GM19193 (cell line): Measurements from ENCODE around the gene ZNF629.
A peak's percentile ranks its signal among the peaks of the same experiment; 100 is the strongest.

ENCODE experiments used
- POLR2A ChIP-seq: IDR thresholded peaks from 4 replicates; pipeline ENCODE4 v1.6.1; 2011; ENCODE audit not compliant: insufficient read depth, insufficient read length; ENCODE audit errors: extremely low read depth

ZNF629 gene

DNA sequence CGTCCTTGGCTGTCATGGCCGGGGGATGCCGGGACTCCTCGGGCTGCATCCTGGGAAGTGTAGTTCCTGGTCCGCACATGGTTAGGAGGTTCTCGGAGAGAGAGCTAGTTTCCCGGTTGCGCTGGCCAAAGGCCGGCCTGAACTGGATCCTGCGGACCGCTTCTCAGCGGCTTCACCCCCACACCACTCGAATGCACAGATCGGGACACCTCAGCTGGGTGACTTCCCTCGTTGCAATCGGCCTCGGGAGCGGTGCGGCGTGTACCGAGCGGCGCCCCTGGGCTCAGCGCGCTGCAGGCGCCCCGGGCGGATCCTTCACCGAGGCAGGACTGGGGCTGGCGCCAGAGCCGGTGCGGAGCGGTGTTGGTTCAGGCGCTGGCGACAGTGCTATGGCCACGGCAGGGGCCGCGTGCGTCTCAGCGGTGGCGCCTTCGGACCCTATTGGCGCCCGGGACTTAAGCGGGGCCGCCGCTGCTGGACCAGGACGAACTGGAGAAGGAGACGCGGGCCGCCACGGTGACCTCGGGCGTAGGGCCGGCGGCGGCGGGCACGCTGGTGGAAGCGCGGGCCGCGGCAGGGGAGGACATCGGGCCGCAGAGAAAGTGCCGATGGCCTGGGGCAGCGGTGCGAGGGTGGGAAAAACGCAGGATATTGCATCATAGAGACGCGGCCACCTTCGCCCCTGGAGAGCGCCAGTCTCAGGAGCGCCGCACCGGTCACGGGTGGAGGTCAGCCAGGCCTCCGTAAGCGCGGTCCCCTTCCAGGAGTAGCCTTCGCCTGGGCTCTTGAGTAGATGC lies 11.4 kb downstream of the ZNF629 start:
- TF ChIP-seq POLR2A: peak; percentile 25

DNA sequence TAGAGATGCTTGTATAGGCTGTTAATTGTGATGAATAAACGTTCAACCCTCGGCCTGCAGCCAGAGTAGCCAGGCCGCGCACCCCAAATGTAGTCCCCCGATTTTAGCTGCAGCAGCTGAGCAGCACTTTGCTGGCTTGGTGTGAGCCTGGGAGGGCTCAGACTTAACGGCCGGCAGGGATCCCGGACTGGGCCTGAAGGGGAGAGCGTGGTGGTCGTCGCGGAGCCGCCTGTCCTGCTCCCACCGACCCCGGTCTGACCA lies 11.9 kb downstream of the ZNF629 start:
- no peak for TF ChIP-seq POLR2A

DNA sequence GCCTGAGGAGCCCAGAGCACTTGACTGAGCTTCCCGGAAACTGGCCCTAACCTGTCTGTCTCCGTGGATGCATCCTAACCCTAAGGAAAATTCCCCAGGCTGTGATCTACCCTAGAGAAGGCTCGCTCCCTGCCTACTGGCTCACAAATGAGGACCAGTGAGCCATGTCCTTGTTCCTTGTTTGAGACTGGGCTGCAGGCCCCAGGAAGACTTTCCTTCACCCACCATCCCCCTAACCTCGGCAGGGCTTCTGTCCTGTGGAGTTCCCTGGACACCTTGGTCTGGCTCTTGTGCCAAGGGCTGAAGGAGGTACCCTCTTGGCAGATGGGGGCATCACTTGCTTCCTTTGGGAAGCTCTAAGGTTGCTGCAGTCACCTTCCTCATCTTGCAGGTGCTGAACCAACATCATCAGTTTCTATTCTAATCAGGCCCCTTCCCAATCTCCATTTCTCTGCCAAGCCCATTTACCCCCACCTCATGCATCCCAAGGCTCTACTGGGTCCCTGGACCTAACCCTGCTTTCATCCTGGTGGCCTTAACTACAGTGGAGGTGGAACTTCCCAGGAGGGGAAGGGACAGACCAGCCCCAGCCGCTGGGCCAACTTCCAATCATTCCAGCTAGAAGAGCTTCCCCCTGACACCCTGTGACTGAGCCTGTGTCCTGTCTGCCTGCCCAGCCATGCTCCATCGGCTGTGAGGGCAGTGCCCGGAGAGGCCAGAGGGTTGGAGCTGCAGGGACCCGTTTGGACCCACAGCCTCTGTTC lies 12.5 kb downstream of the ZNF629 start:
- TF ChIP-seq POLR2A: no peak

DNA sequence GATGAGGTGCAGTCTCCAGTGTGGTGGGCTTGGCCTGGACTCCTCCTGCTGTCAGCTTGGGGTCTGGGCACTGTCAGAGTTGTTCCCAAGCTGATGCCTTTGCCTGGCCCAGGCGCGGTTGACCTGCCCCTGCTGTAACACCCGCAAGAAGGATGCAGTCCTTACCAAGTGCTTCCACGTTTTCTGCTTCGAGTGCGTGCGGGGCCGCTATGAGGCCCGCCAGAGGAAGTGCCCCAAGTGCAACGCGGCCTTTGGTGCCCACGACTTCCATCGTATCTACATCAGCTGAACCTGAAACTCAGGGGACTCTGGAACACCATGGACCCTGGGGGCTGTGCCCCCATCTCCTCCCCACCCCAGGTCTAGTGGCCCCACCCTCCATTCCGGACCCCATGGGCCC lies 13.2 kb downstream of the ZNF629 start:
- no peak for TF ChIP-seq POLR2A

DNA sequence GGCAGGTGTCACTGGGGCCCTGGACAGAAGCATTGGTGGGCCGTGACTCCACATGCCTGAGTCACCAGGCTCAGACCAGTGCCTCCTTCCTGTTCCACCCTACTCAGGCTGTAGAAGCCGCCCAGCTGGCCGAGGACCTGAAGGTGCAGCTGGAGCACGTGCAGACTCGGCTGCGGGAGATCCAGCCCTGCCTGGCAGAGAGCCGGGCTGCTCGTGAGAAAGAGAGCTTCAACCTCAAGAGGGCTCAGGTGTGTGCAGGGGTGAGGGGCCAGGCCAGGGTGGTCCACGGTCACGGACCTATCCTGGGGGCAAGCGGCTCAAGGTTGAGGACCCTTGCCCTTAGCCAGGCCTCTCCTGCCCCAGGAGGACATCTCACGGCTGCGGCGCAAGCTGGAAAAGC lies 15.3 kb downstream of the ZNF629 start:
- no peak for TF ChIP-seq POLR2A

DNA sequence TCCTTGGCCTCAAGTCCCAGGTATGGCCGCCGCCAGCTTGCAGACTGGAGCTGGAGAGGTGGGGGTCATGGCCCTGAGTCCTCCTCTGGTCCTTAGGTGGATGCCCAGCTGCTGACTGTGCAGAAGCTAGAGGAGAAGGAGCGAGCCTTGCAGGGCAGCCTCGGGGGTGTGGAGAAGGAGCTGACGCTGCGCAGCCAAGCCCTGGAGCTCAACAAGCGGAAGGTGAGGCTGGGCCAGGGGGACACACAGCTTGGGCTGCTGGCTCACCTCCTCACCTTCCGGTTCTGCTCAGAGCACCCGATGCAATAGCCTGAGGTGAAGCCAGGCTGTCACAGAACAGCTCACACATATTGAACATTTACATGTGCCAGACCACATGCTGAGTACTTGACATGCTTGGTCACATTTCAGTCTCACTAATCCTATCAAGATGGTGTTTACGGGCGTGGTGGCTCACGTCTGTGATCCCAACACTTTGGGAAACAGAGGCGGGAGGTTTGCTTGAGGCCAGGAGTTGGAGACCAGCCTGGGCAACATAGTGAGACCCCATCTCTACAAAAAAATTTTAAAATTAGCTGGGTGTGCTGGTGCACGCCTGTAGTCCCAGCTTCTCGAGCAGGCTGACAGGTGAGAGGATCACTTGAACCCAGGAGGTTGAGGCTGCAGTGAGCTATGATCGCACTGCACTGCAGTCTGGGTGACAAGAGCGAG lies 17.5 kb downstream of the ZNF629 start:
- TF ChIP-seq POLR2A: no peak

DNA sequence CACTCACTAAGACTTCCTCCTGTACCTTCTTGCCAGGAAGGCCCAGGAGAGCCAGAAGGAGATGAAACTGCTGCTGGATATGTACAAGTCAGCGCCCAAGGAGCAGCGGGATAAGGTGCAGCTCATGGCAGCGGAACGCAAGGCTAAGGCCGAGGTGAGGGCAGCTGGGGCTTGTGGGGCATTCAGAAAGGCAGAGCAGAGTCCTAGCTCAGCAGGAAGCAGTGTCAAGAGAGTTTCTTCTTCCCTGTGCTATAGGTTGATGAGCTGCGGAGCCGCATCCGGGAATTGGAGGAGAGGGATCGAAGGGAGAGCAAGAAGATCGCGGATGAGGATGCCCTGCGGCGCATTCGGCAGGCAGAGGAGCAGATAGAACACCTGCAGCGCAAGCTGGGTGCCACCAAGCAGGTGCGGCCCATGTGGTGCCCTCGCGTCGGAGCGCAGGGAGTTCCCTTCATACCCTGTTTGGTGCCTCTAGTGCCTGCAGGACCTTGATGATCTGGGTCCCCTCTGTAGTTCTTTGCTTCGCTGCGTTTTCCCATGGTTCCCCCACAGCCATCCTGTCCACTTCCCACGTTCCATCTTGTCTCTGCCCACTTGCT lies 18.3 kb downstream of the ZNF629 start:
- no peak for TF ChIP-seq POLR2A

DNA sequence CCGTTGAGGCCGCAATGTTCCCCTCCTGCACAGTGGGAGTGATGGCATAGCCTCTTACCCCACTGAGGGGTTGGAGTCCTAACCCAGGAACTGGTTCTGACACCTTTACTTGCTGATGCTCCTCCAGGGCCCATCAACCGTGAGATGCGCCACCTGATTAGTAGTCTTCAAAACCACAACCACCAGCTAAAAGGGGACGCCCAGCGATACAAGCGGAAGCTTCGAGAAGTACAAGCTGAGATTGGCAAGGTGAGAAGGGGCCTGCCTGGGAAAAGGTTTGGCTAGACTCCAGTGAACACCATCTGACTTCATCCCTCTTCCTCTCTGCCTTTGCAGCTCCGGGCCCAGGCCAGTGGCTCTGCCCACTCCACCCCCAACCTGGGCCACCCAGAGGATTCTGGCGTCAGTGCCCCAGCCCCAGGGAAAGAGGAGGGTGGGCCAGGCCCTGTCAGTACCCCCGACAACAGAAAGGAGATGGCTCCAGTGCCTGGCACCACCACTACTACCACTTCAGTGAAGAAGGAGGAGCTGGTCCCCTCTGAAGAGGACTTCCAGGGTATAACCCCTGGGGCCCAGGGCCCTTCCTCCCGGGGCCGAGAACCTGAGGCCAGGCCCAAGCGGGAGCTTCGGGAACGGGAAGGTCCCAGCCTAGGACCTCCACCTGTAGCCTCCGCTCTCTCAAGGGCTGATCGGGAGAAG lies 19.1 kb downstream of the ZNF629 start:
- TF ChIP-seq POLR2A: no peak

DNA sequence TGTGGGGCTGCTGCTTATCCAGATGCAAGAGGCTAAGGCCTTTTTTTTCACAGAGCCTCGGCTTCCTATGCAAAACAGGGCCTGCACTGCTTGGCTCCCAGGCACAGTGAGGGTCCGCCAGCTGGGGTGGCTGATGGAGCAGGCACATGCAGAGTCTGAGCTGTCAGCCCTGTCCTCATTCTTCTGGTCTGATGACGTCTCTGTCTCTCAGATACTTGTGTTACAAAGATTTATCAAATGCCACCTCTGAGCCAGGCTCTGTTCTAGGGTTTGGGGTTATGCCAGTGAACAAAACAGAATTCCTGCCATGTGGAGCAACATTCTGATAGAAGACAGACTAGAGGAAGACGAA lies 20.1 kb downstream of the ZNF629 start:
- TF ChIP-seq POLR2A: no peak

DNA sequence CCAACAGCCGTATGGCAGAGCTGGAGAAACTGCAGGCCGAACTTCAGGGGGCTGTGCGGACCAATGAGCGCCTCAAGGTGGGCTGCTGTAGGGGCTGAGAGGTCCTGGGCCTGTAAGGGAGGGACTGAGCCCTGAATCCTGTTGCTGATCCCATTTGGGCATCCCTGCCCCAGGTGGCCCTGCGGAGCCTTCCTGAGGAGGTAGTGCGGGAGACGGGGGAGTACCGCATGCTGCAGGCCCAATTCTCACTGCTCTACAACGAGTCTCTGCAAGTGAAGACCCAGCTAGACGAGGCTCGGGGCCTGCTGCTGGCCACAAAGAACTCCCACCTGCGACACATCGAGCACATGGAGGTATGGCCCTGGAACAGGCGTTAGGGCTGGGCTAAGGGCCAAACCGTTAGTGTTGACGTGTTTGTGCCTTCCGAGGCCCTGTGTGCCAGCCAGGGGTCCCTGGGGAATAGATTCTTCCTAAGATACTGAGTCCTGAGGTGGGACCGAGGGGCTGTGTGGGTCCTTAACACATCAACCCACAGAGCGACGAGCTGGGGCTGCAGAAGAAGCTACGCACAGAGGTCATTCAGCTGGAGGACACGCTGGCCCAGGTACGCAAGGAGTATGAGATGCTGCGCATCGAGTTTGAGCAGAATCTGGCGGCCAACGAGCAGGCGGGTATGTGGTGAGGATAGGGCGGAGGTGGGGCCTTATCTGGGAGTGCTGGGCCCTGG lies 20.6 kb downstream of the ZNF629 start:
- no peak for TF ChIP-seq POLR2A

DNA sequence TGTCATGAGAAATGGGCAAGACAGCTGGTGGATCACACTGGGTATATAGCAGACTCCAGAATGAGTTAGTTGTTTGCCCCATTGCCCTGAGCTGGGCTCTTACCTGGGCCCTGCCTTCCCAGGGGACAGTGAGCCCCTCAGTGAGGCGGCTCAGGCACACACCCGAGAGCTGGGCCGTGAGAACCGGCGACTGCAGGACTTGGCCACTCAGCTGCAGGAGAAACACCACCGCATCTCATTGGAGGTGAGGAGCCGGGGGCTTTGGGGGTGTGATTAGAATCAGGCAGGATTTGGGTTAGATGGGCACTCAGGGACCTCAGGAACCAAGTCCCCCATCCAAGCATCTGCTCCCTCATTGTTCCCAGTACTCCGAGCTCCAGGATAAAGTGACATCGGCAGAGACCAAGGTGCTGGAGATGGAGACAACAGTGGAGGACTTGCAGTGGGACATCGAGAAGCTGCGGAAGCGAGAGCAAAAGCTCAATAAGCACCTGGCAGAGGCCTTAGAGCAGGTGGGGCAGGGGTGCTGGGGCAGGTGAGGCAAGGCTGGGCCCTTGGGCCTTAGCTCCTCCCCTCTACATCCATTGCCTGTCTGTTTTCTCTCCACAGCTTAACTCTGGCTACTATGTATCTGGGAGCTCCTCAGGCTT lies 22.1 kb downstream of the ZNF629 start:
- no peak for TF ChIP-seq POLR2A

DNA sequence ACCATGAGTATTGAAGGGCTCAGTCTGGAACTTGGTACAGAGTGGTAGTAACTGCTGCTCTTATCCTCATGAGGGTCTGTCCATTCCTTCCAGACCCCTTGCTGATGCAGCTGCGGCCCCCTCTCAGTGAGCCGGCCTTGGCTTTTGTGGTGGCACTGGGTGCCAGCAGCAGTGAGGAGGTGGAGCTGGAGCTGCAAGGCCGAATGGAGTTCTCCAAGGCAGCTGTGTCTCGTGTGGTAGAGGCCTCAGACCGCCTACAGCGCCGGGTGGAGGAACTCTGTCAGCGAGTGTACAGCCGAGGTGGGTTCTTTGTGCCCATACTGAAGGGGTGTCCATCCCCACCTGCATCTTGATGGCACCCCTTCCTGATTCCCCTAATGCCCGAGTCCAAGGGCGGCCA lies 22.9 kb downstream of the ZNF629 start:
- TF ChIP-seq POLR2A: no peak

DNA sequence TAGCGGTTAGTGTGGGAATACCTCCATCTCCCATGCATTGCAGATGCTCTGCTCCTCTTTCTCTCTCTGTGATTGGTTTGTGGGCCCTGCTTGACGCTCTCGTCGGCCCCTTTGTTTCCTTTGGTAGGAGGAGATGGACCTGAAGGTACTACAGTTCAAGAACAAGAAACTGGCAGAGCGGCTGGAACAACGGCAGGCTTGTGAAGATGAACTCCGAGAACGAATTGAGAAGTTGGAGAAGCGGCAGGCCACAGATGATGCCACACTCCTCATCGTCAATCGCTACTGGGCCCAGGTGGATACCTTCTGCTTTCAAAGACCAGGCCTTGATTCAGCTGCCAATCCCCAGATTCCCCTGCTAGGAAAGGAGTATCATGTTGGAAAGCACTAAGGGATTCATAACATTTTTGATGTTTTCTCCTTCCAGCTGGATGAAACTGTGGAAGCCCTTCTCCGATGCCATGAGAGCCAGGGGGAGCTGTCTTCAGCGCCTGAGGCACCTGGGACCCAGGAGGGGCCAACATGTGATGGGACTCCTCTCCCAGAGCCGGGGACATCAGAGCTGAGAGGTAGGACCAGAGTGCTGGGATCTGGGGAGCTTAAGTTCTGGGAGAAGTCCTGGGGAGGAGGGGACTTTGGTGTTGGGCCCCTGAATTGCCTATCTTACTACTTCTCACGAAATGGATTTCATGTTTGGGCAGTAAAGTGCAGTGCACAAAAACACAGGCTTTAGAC lies 23.8 kb downstream of the ZNF629 start:
- TF ChIP-seq POLR2A: no peak
